ENCODE data around the gene ADGRA1.

ADGRA1 gene

GRCh38 chr10:133087679-133088178 is at the start of gene ADGRA1:
ADGRA1 (plus strand) TSS chr10:133087924; CDS start chr10:133088910, 986 bp downstream.
- Mint-ChIP-seq H3K27me3 (peaks cover 6% of the 10 kb centered on the region), H3K4me3 (no peak within 1 kb of the TSS), H3K9me3 (ENCODE audit: low read depth) (no peaks in the 10 kb centered on the region), H3K4me1 (ENCODE audit: low read depth) (peaks cover 2% of the 10 kb centered on the region), H3K27ac (no peak within 1 kb of the TSS), H3K36me3 (no peaks in the 10 kb centered on the region)

- peaks cover 3% of the 10 kb centered on the region for H3K27me3 Mint-ChIP-seq
- no peaks in the 10 kb centered on the region for H3K9me3 Mint-ChIP-seq (ENCODE audit: low read depth)
- no peaks in the 10 kb centered on the region for H3K36me3 Mint-ChIP-seq
- H3K4me3 Mint-ChIP-seq = no peak overlapping the region
- H3K4me1 Mint-ChIP-seq (ENCODE audit: low read depth) = no peaks in the 10 kb centered on the region
- no peak overlapping the region for H3K27ac Mint-ChIP-seq
These were observed 49.5 kb upstream of the ADGRA1 start for GRCh38 chr10:133038036-133038823.

- Mint-ChIP-seq H3K9me3 (ENCODE audit: low read depth) (no peaks in the 10 kb centered on the region), H3K36me3 (no peaks in the 10 kb centered on the region), H3K4me1 (ENCODE audit: low read depth) (no peaks in the 10 kb centered on the region), H3K27me3 (peaks cover 3% of the 10 kb centered on the region), H3K27ac (no peak overlapping the region), H3K4me3 (no peak overlapping the region)
These were observed 48.5 kb upstream of the ADGRA1 start for GRCh38 chr10:133039107-133039802.

GRCh38 chr10:133039803-133040165 is 47.9 kb upstream of the ADGRA1 start:
- no peaks in the 10 kb centered on the region for H3K4me1 Mint-ChIP-seq (ENCODE audit: low read depth)
- H3K4me3 Mint-ChIP-seq = no peak overlapping the region
- H3K9me3 Mint-ChIP-seq (ENCODE audit: low read depth) = no peaks in the 10 kb centered on the region
- H3K27ac Mint-ChIP-seq = no peak overlapping the region
- no peaks in the 10 kb centered on the region for H3K36me3 Mint-ChIP-seq
- peaks cover 3% of the 10 kb centered on the region for H3K27me3 Mint-ChIP-seq

- H3K27ac Mint-ChIP-seq = no peak overlapping the region
- H3K4me1 Mint-ChIP-seq (ENCODE audit: low read depth) = no peaks in the 10 kb centered on the region
- peaks cover 3% of the 10 kb centered on the region for H3K27me3 Mint-ChIP-seq
- H3K9me3 Mint-ChIP-seq (ENCODE audit: low read depth) = no peaks in the 10 kb centered on the region
- H3K36me3 Mint-ChIP-seq = no peaks in the 10 kb centered on the region
- H3K4me3 Mint-ChIP-seq = no peak overlapping the region
These were observed 47.5 kb upstream of the ADGRA1 start for GRCh38 chr10:133040198-133040597.

- H3K4me3 Mint-ChIP-seq = no peak overlapping the region
- no peaks in the 10 kb centered on the region for H3K9me3 Mint-ChIP-seq (ENCODE audit: low read depth)
- no peaks in the 10 kb centered on the region for H3K36me3 Mint-ChIP-seq
- H3K27me3 Mint-ChIP-seq = peaks cover 3% of the 10 kb centered on the region
- no peak overlapping the region for H3K27ac Mint-ChIP-seq
- H3K4me1 Mint-ChIP-seq (ENCODE audit: low read depth) = no peaks in the 10 kb centered on the region
These were observed 46.6 kb upstream of the ADGRA1 start for GRCh38 chr10:133041101-133041500.

- H3K4me1 Mint-ChIP-seq (ENCODE audit: low read depth) = no peaks in the 10 kb centered on the region
- no peaks in the 10 kb centered on the region for H3K36me3 Mint-ChIP-seq
- no peak overlapping the region for H3K27ac Mint-ChIP-seq
- H3K4me3 Mint-ChIP-seq = no peak overlapping the region
- H3K9me3 Mint-ChIP-seq (ENCODE audit: low read depth) = no peaks in the 10 kb centered on the region
- H3K27me3 Mint-ChIP-seq = peaks cover 3% of the 10 kb centered on the region
These were observed 45.7 kb upstream of the ADGRA1 start for GRCh38 chr10:133042061-133042460.

GRCh38 chr10:133042816-133043215 is 44.9 kb upstream of the ADGRA1 start:
- Mint-ChIP-seq H3K36me3 (no peaks in the 10 kb centered on the region), H3K4me1 (ENCODE audit: low read depth) (no peaks in the 10 kb centered on the region), H3K4me3 (no peak overlapping the region), H3K9me3 (ENCODE audit: low read depth) (no peaks in the 10 kb centered on the region), H3K27me3 (peaks cover 3% of the 10 kb centered on the region), H3K27ac (no peak overlapping the region)

- H3K4me3 Mint-ChIP-seq = no peak overlapping the region
- H3K27me3 Mint-ChIP-seq = peaks cover 2% of the 10 kb centered on the region
- H3K36me3 Mint-ChIP-seq = no peaks in the 10 kb centered on the region
- H3K9me3 Mint-ChIP-seq (ENCODE audit: low read depth) = no peaks in the 10 kb centered on the region
- no peak overlapping the region for H3K27ac Mint-ChIP-seq
- no peaks in the 10 kb centered on the region for H3K4me1 Mint-ChIP-seq (ENCODE audit: low read depth)
These were observed 44.0 kb upstream of the ADGRA1 start for GRCh38 chr10:133043541-133044225.

GRCh38 chr10:133044401-133044811 is 43.3 kb upstream of the ADGRA1 start:
- Mint-ChIP-seq H3K36me3 (no peaks in the 10 kb centered on the region), H3K27ac (no peak overlapping the region), H3K9me3 (ENCODE audit: low read depth) (no peaks in the 10 kb centered on the region), H3K27me3 (peaks cover 1% of the 10 kb centered on the region), H3K4me1 (ENCODE audit: low read depth) (no peaks in the 10 kb centered on the region), H3K4me3 (no peak overlapping the region)

- H3K36me3 Mint-ChIP-seq = no peaks in the 10 kb centered on the region
- peaks cover 1% of the 10 kb centered on the region for H3K27me3 Mint-ChIP-seq
- H3K9me3 Mint-ChIP-seq (ENCODE audit: low read depth) = no peaks in the 10 kb centered on the region
These were observed 42.0 kb upstream of the ADGRA1 start for GRCh38 chr10:133045556-133046389.

GRCh38 chr10:133046390-133046765 is 41.3 kb upstream of the ADGRA1 start:
- Mint-ChIP-seq H3K4me1 (ENCODE audit: low read depth) (no peaks in the 10 kb centered on the region), H3K36me3 (no peaks in the 10 kb centered on the region), H3K27ac (no peak overlapping the region), H3K9me3 (ENCODE audit: low read depth) (no peaks in the 10 kb centered on the region), H3K4me3 (no peak overlapping the region), H3K27me3 (no peaks in the 10 kb centered on the region)

More at GRCh38 chr10:133045556-133046389, 42.0 kb upstream of the ADGRA1 start:
- no peak overlapping the region for H3K27ac Mint-ChIP-seq
- no peak overlapping the region for H3K4me3 Mint-ChIP-seq
- no peaks in the 10 kb centered on the region for H3K4me1 Mint-ChIP-seq (ENCODE audit: low read depth)

GRCh38 chr10:133047526-133048123 is 40.1 kb upstream of the ADGRA1 start:
- no peaks in the 10 kb centered on the region for H3K36me3 Mint-ChIP-seq
- no peaks in the 10 kb centered on the region for H3K9me3 Mint-ChIP-seq (ENCODE audit: low read depth)
- H3K27me3 Mint-ChIP-seq = no peaks in the 10 kb centered on the region
- H3K4me3 Mint-ChIP-seq = no peak overlapping the region
- no peak overlapping the region for H3K27ac Mint-ChIP-seq
- no peaks in the 10 kb centered on the region for H3K4me1 Mint-ChIP-seq (ENCODE audit: low read depth)

- no peaks in the 10 kb centered on the region for H3K9me3 Mint-ChIP-seq (ENCODE audit: low read depth)
- no peak overlapping the region for H3K27ac Mint-ChIP-seq
- H3K4me1 Mint-ChIP-seq (ENCODE audit: low read depth) = no peaks in the 10 kb centered on the region
- H3K36me3 Mint-ChIP-seq = no peaks in the 10 kb centered on the region
- H3K27me3 Mint-ChIP-seq = no peaks in the 10 kb centered on the region
- H3K4me3 Mint-ChIP-seq = no peak overlapping the region
These were observed 39.5 kb upstream of the ADGRA1 start for GRCh38 chr10:133048266-133048665.
